Fibroblast of lung (primary cell): Measurements from ENCODE around the gene TSBP1. TPM values are rescaled to one million over a fixed set of nuclear protein-coding genes. Genes with fewer than 3 reads are reported as not detected.

ENCODE experiments used
- DNase-seq, 2 donors: peaks; one replicate each; pipeline versions ENCODE4 v3.0.0 to v3.0.0-alpha.2; 2010; ENCODE audit warnings: low read depth in 2 of 2
- H2AFZ ChIP-seq: 2 replicates; pipeline ENCODE4 v1.5.1; 2012; ENCODE audit warnings: low read length, control low read depth, inconsistent platforms
- H3K27ac ChIP-seq: 2 replicates; pipeline ENCODE4 v1.5.1; 2011; ENCODE audit warnings: low read length, control low read depth; ENCODE audit not compliant: insufficient read depth
- H3K27me3 ChIP-seq: 2 replicates; pipeline ENCODE4 v1.5.1; 2011; ENCODE audit warnings: mild to moderate bottlenecking, low read length; ENCODE audit not compliant: control insufficient read depth, insufficient read depth
- H3K36me3 ChIP-seq: 2 replicates; pipeline ENCODE4 v1.5.1; 2011; ENCODE audit warnings: low read length; ENCODE audit not compliant: control insufficient read depth, insufficient read depth
- H3K4me1 ChIP-seq: 2 replicates; pipeline ENCODE4 v1.5.1; 2011; ENCODE audit warnings: low read length; ENCODE audit not compliant: control insufficient read depth, insufficient read depth; ENCODE audit errors: extremely low read depth
- H3K4me2 ChIP-seq: 2 replicates; pipeline ENCODE4 v1.5.1; 2011; ENCODE audit warnings: low read length, control low read depth; ENCODE audit not compliant: insufficient read depth; ENCODE audit errors: extremely low read depth
- H3K4me3 ChIP-seq, 4 experiments: fragments of 200-600 bp in 1 of 4; sonication (generic) in 1 of 4; replicated peaks in 1 of 4; 2 replicates each; pipeline ENCODE4 v1.5.1; 2011 to 2016; ENCODE audit warnings: low read length in 4 of 4, low read depth in 3 of 4, mild to moderate bottlenecking in 3 of 4, control low read depth in 2 of 4, inconsistent platforms in 1 of 4, mixed read lengths in 1 of 4; ENCODE audit not compliant: insufficient read depth in 1 of 4; ENCODE audit errors: control extremely low read depth in 1 of 4
- H3K79me2 ChIP-seq: 2 replicates; pipeline ENCODE4 v1.5.1; 2012; ENCODE audit warnings: mild to moderate bottlenecking, low read length, inconsistent platforms; ENCODE audit not compliant: control insufficient read depth, insufficient read depth
- H3K9ac ChIP-seq: 2 replicates; pipeline ENCODE4 v1.5.1; 2011; ENCODE audit warnings: mild to moderate bottlenecking, low read length, control low read depth; ENCODE audit not compliant: insufficient read depth
- H3K9me3 ChIP-seq: 2 replicates; pipeline ENCODE4 v1.5.1; 2012; ENCODE audit warnings: low read depth, low read length; ENCODE audit not compliant: control insufficient read depth, insufficient read depth
- H4K20me1 ChIP-seq: 2 replicates; pipeline ENCODE4 v1.5.1; 2011; ENCODE audit warnings: low read length; ENCODE audit not compliant: control insufficient read depth, insufficient read depth; ENCODE audit errors: extremely low read depth
- CTCF ChIP-seq, 2 donors: IDR thresholded peaks in 1 of 2; conservative IDR thresholded peaks in 1 of 2; 1 replicate in 1 of 2; 2 replicates in 1 of 2; pipeline ENCODE4 v1.5.1; 2011 to 2012; ENCODE audit warnings: low read length in 2 of 2, control low read depth in 1 of 2, inconsistent platforms in 1 of 2, low read depth in 1 of 2, mild to moderate bottlenecking in 1 of 2
- EZH2 ChIP-seq: IDR thresholded peaks from 2 replicates; pipeline ENCODE4 v1.5.1; 2012; ENCODE audit warnings: low read length, control low read depth, mild to moderate bottlenecking; ENCODE audit errors: missing control alignments
- polyA plus RNA-seq, 2 donors: library from polyadenylated mRNA; depleted of rRNA in 1 of 2; stranded (reverse) in 1 of 2; unstranded in 1 of 2; fragments of >200 nt; gene quantifications; 2 replicates each; pipeline ENCODE4 v1.2.1, GENCODE V29; 2011 to 2012; ENCODE audit warnings: missing spikeins in 1 of 2
- total RNA-seq: library from RNA; depleted of rRNA; stranded (reverse); fragments of >200 nt; gene quantifications from 2 replicates; pipeline ENCODE4 v1.2.1, GENCODE V29; 2014

Gene TSBP1
- total and polyA plus RNA-seq, 2 donors (not counting 1 experiment from before 2014, with no cell fraction given), result not detected

GRCh38 chr6:32387589-32388340 lies 16.1 kb upstream of the TSBP1 start:
- Histone ChIP-seq H4K20me1 (no peaks in the 10 kb centered on the region), H2AFZ (no peak overlapping the region), H3K27ac (no peak overlapping the region), H3K4me2 (no peak overlapping the region), H3K9ac (no peak overlapping the region), H3K4me1 (no peaks in the 10 kb centered on the region), H3K36me3 (no peaks in the 10 kb centered on the region), H3K27me3 (no peaks in the 10 kb centered on the region), H3K4me3 (no peak overlapping the region), H3K9me3 (no peaks in the 10 kb centered on the region), H3K79me2 (no peaks in the 10 kb centered on the region)
- no peak for TF ChIP-seq CTCF (conservative IDR thresholded peaks at IDR 0.05 in 1 of 2, IDR thresholded peaks at IDR 0.05 in 1 of 2; ENCODE audit: low read depth in 1 of 2, low read length in 2 of 2)
- TF ChIP-seq EZH2, result no peak
- no peak for DNase-seq

GRCh38 chr6:32386040-32386439 lies 14.3 kb upstream of the TSBP1 start:
- no peak overlapping the region for H3K9ac ChIP-seq
- H3K4me3 ChIP-seq, result no peak overlapping the region
- no peaks in the 10 kb centered on the region for H3K4me1 ChIP-seq
- H3K27me3 ChIP-seq, result no peaks in the 10 kb centered on the region
- H3K4me2 ChIP-seq, result no peak overlapping the region
- H3K36me3 ChIP-seq, result no peaks in the 10 kb centered on the region
- no peaks in the 10 kb centered on the region for H3K79me2 ChIP-seq
- no peak overlapping the region for H2AFZ ChIP-seq
- H3K9me3 ChIP-seq, result no peaks in the 10 kb centered on the region
- DNase-seq, result no peak
- H3K27ac ChIP-seq, result no peak overlapping the region
- no peaks in the 10 kb centered on the region for H4K20me1 ChIP-seq
- TF ChIP-seq CTCF (conservative IDR thresholded peaks at IDR 0.05 in 1 of 2, IDR thresholded peaks at IDR 0.05 in 1 of 2; ENCODE audit: low read depth in 1 of 2, low read length in 2 of 2) (no peak), EZH2 (no peak)

- no peak overlapping the region for H3K4me2 ChIP-seq
- no peaks in the 10 kb centered on the region for H4K20me1 ChIP-seq
- no peaks in the 10 kb centered on the region for H3K36me3 ChIP-seq
- H3K9me3 ChIP-seq, result no peaks in the 10 kb centered on the region
- H3K79me2 ChIP-seq, result no peaks in the 10 kb centered on the region
- no peak for DNase-seq
- H2AFZ ChIP-seq, result no peak overlapping the region
- H3K9ac ChIP-seq, result no peak overlapping the region
- no peaks in the 10 kb centered on the region for H3K27me3 ChIP-seq
- no peak overlapping the region for H3K4me3 ChIP-seq
- no peaks in the 10 kb centered on the region for H3K4me1 ChIP-seq
- no peak overlapping the region for H3K27ac ChIP-seq
- TF ChIP-seq EZH2 (no peak), CTCF (conservative IDR thresholded peaks at IDR 0.05 in 1 of 2, IDR thresholded peaks at IDR 0.05 in 1 of 2; ENCODE audit: low read depth in 1 of 2, low read length in 2 of 2) (no peak)
Observed at GRCh38 chr6:32382757-32383420, 11.2 kb upstream of the TSBP1 start.
